ENCODE results near the gene RILPL1.

GRCh38 chr12:123532019-123532418, 1.5 kb downstream of the RILPL1 start:
- TF ChIP-seq USF2 (IDR thresholded peaks at IDR 0.05; ENCODE audit: borderline replicate concordance, low read depth, low read length) (no peak), CTCF (IDR thresholded peaks at IDR 0.05 in 2 of 3, conservative IDR thresholded peaks at IDR 0.05 in 1 of 3; ENCODE audit: control insufficient read depth in 2 of 3, extremely low read depth in 1 of 3, insufficient read depth in 1 of 3, low read depth in 3 of 3, low read length in 3 of 3) (no peak), PBX3 (IDR thresholded peaks at IDR 0.05; ENCODE audit: insufficient replicate concordance, low read depth, low read length) (no peak), POLR2A (IDR thresholded peaks at IDR 0.05; ENCODE audit: low read depth, low read length) (no peak), HDAC6 (IDR thresholded peaks at IDR 0.05; ENCODE audit: unreplicated experiment) (no peak), RAD21 (IDR thresholded peaks at IDR 0.05; ENCODE audit: insufficient read depth, low read depth, low read length) (no peak), MAX (IDR thresholded peaks at IDR 0.05; ENCODE audit: low read depth, low read length) (no peak), NKRF (conservative IDR thresholded peaks at IDR 0.05) (no peak), MXI1 (IDR thresholded peaks at IDR 0.05; ENCODE audit: low read depth, low read length) (no peak), EGR1 (IDR thresholded peaks at IDR 0.05; ENCODE audit: borderline replicate concordance in 1 of 2, low read depth in 2 of 2, low read length in 2 of 2) (no peak), POLR2AphosphoS2 (IDR thresholded peaks at IDR 0.05; ENCODE audit: low read depth, low read length) (no peak), POLR2AphosphoS5 (IDR thresholded peaks at IDR 0.05; ENCODE audit: low read length) (no peak)

Measured in GM12878 (cell line).